Naive thymus-derived CD4-positive, alpha-beta T cell (primary cell): ENCODE results near the gene GLI3. TPM values are rescaled to one million over a fixed set of nuclear protein-coding genes. Genes with fewer than 3 reads are reported as not detected.

Experiments
- ATAC-seq: fragments of 150-1000 bp; cut with Tn5 transposase; 2 replicates; pipeline ENCODE4 v1.10.0; 2021; ENCODE audit warnings: mild to moderate bottlenecking, moderate library complexity
- CTCF ChIA-PET: fragments of 350-600 bp; sonication (Branson Sonifier 250); formaldehyde crosslinking; loops from one replicate; lab custom pipeline; 2021; ENCODE audit warnings: antibody characterized with exemption; lab: Charles Lee
- POLR2A ChIA-PET: fragments of 350-600 bp; sonication (Branson Sonifier 250); formaldehyde crosslinking; loops from one replicate; lab custom pipeline; 2021; ENCODE audit warnings: antibody characterized with exemption, inconsistent platforms; lab: Charles Lee
- DNase-seq, 9 donors: peaks; one replicate each; pipeline versions ENCODE4 v3.0.0 to v3.0.0-alpha.2; 2020 to 2022; ENCODE audit warnings: mixed read lengths in 1 of 9
- H3K27ac ChIP-seq: one replicate; pipeline ENCODE4 v1.7.0; 2013; ENCODE audit warnings: mild to moderate bottlenecking, low read depth, low read length, moderate library complexity
- H3K27me3 ChIP-seq, 2 donors: one replicate each; pipeline ENCODE4 v1.7.0; 2013; ENCODE audit warnings: low read length in 2 of 2, mild to moderate bottlenecking in 2 of 2, moderate library complexity in 2 of 2; ENCODE audit not compliant: control insufficient read depth in 2 of 2, insufficient read depth in 2 of 2
- H3K36me3 ChIP-seq, 3 experiments: 1 replicate in 2 of 3; 2 replicates in 1 of 3; pipeline ENCODE4 v1.7.0; 2013; ENCODE audit warnings: low read length in 3 of 3, mild to moderate bottlenecking in 3 of 3, moderate library complexity in 1 of 3; ENCODE audit not compliant: insufficient read depth in 3 of 3, control insufficient read depth in 2 of 3
- H3K4me1 ChIP-seq, 2 donors: one replicate each; pipeline ENCODE4 v1.7.0; 2013; ENCODE audit warnings: low read length in 2 of 2, mild to moderate bottlenecking in 2 of 2, moderate library complexity in 1 of 2; ENCODE audit not compliant: control insufficient read depth in 2 of 2, insufficient read depth in 2 of 2
- H3K4me3 ChIP-seq: 2 replicates; pipeline ENCODE4 v1.7.0; 2013; ENCODE audit warnings: mild to moderate bottlenecking, low read length
- H3K9me3 ChIP-seq, 3 experiments: 1 replicate in 2 of 3; 2 replicates in 1 of 3; pipeline ENCODE4 v1.7.0; 2013; ENCODE audit warnings: low read length in 3 of 3; ENCODE audit not compliant: control insufficient read depth in 2 of 3
- H3K27ac Mint-ChIP-seq, 9 donors: one replicate each; pipeline ENCODE4 v1.8.0; 2020 to 2022; ENCODE audit warnings: mixed read lengths in 9 of 9, mild to moderate bottlenecking in 8 of 9, moderate library complexity in 5 of 9, inconsistent platforms in 2 of 9
- H3K27me3 Mint-ChIP-seq, 5 donors: one replicate each; pipeline ENCODE4 v1.8.0; 2021 to 2022; ENCODE audit warnings: mixed read lengths in 5 of 5, mild to moderate bottlenecking in 1 of 5
- H3K36me3 Mint-ChIP-seq, 5 donors: one replicate each; pipeline ENCODE4 v1.8.0; 2020 to 2022; ENCODE audit warnings: mixed read lengths in 5 of 5, mild to moderate bottlenecking in 3 of 5, inconsistent platforms in 1 of 5
- H3K4me1 Mint-ChIP-seq, 7 donors: one replicate each; pipeline ENCODE4 v1.8.0; 2020 to 2022; ENCODE audit warnings: mixed read lengths in 7 of 7, mild to moderate bottlenecking in 3 of 7, inconsistent platforms in 1 of 7
- H3K4me3 Mint-ChIP-seq, 10 donors: one replicate each; pipeline ENCODE4 v1.8.0; 2020 to 2022; ENCODE audit warnings: mild to moderate bottlenecking in 10 of 10, mixed read lengths in 10 of 10, moderate library complexity in 6 of 10, inconsistent platforms in 2 of 10
- H3K9me3 Mint-ChIP-seq, 11 donors: one replicate each; pipeline ENCODE4 v1.8.0; 2020 to 2022; ENCODE audit warnings: mixed read lengths in 11 of 11, mild to moderate bottlenecking in 4 of 11, inconsistent platforms in 1 of 11, moderate library complexity in 1 of 11
- intact Hi-C, 2 donors: fragments of 100-400 bp; cut with micrococcal nuclease; formaldehyde crosslinking; loops; one replicate each; pipeline ENCODE4 v1.15.1; 2023
- polyA plus RNA-seq, 2 donors: library from polyadenylated mRNA; unstranded; fragments of 300-500 nt; fragmentation: Illumina TruSeq; gene quantifications; one replicate each; pipeline ENCODE4 v1.2.3, GENCODE V29; 2021
- total RNA-seq, 6 experiments: library from RNA in 5 of 6; stranded (reverse) in 5 of 6; gene quantifications; 1 replicate in 5 of 6; 2 replicates in 1 of 6; pipeline ENCODE4 v1.2.3 and lab custom pipeline; 2021 to 2026

The GLI3 gene
- total and polyA plus RNA-seq, 7 experiments from 2014 or later: 0.32 to 0.95 (median 0.54) TPM; not detected in 4

GRCh38 chr7:42135728-42136127, 101.3 kb downstream of the GLI3 start:
- DNase-seq (no peak), ATAC-seq (no peak)
- Mint-ChIP-seq H3K4me3 (no peak overlapping the region), H3K4me1 (no peaks in the 10 kb centered on the region), H3K36me3 (no peaks in the 10 kb centered on the region), H3K27ac (no peak overlapping the region), H3K27me3 (peaks cover 0 to 14% (median 0%) of the 10 kb centered on the region in 5 donors), H3K9me3 (peaks cover 0 to 5% (median 0%) of the 10 kb centered on the region in 11 donors)
- no peak overlapping the region for H3K27ac ChIP-seq
- H3K27me3 ChIP-seq: no peaks in the 10 kb centered on the region
- H3K9me3 ChIP-seq: no peaks in the 10 kb centered on the region
- intact Hi-C loops: no loop called here
- no peaks in the 10 kb centered on the region for H3K36me3 ChIP-seq
- H3K4me3 ChIP-seq: no peak overlapping the region
- H3K4me1 ChIP-seq: no peaks in the 10 kb centered on the region
- CTCF ChIA-PET: no interaction called here
- POLR2A ChIA-PET: no interaction called here

- intact Hi-C loops: no loop called here
Observed at GRCh38 chr7:42134276-42134876, 102.6 kb downstream of the GLI3 start.

GRCh38 chr7:42133321-42133720, 103.7 kb downstream of the GLI3 start:
- Histone ChIP-seq H3K4me1 (no peaks in the 10 kb centered on the region), H3K27ac (no peak overlapping the region), H3K27me3 (no peaks in the 10 kb centered on the region), H3K4me3 (no peak overlapping the region), H3K36me3 (no peaks in the 10 kb centered on the region), H3K9me3 (no peaks in the 10 kb centered on the region)
- no peaks in the 10 kb centered on the region for H3K4me1 Mint-ChIP-seq
- CTCF ChIA-PET: no interaction called here
- H3K27me3 Mint-ChIP-seq: peaks cover 0 to 12% (median 4%) of the 10 kb centered on the region in 5 donors
- H3K4me3 Mint-ChIP-seq: no peak overlapping the region
- H3K36me3 Mint-ChIP-seq: no peaks in the 10 kb centered on the region
- ATAC-seq (no peak), DNase-seq (no peak)
- POLR2A ChIA-PET: no interaction called here
- H3K9me3 Mint-ChIP-seq: peaks cover 0 to 10% (median 0%) of the 10 kb centered on the region in 11 donors
- intact Hi-C loops: no loop called here
- H3K27ac Mint-ChIP-seq: no peak overlapping the region

More at GRCh38 chr7:42134276-42134876, 102.6 kb downstream of the GLI3 start:
- Histone ChIP-seq H3K4me3 (no peak overlapping the region), H3K4me1 (no peaks in the 10 kb centered on the region), H3K27me3 (no peaks in the 10 kb centered on the region), H3K27ac (no peak overlapping the region), H3K36me3 (no peaks in the 10 kb centered on the region), H3K9me3 (no peaks in the 10 kb centered on the region)
- ChIA-PET POLR2A (no interaction called here), CTCF (no interaction called here)
- Mint-ChIP-seq H3K4me3 (no peak overlapping the region), H3K4me1 (no peaks in the 10 kb centered on the region), H3K36me3 (no peaks in the 10 kb centered on the region), H3K27ac (no peak overlapping the region), H3K27me3 (peaks cover 0 to 12% (median 4%) of the 10 kb centered on the region in 5 donors), H3K9me3 (peaks cover 0 to 10% (median 0%) of the 10 kb centered on the region in 11 donors)
- no peak for DNase-seq
- no peak for ATAC-seq

GRCh38 chr7:42128703-42129102, 108.3 kb downstream of the GLI3 start:
- no peaks in the 10 kb centered on the region for H3K27me3 ChIP-seq
- no peak overlapping the region for H3K4me3 Mint-ChIP-seq
- H3K4me1 Mint-ChIP-seq: peaks cover 0 to 6% (median 0%) of the 10 kb centered on the region in 7 donors
- H3K27me3 Mint-ChIP-seq: peaks cover 0 to 5% (median 3%) of the 10 kb centered on the region in 5 donors
- POLR2A ChIA-PET: no interaction called here
- no peaks in the 10 kb centered on the region for H3K36me3 ChIP-seq
- H3K4me3 ChIP-seq: no peak overlapping the region
- no peak overlapping the region for H3K27ac Mint-ChIP-seq
- no peak overlapping the region for H3K27ac ChIP-seq
- no peaks in the 10 kb centered on the region for H3K36me3 Mint-ChIP-seq
- H3K4me1 ChIP-seq: no peaks in the 10 kb centered on the region
- DNase-seq (peak in 1 of 9 donors; percentile 7), ATAC-seq (no peak)
- peaks cover 0 to 10% (median 0%) of the 10 kb centered on the region in 11 donors for H3K9me3 Mint-ChIP-seq
- CTCF ChIA-PET: no interaction called here
- intact Hi-C loops: loop anchor here in 1 of 2 donors (10.0 kb wide), 1 partner anchor 1706 kb away; no protein-coding TSS in a partner anchor
- no peaks in the 10 kb centered on the region for H3K9me3 ChIP-seq

GRCh38 chr7:42127232-42127622, 109.8 kb downstream of the GLI3 start:
- H3K4me3 ChIP-seq: no peak overlapping the region
- no peak overlapping the region for H3K27ac ChIP-seq
- H3K36me3 Mint-ChIP-seq: no peaks in the 10 kb centered on the region
- intact Hi-C loops: loop anchor here in 1 of 2 donors (10.0 kb wide), 1 partner anchor 1708 kb away; no protein-coding TSS in a partner anchor
- ATAC-seq (no peak), DNase-seq (no peak)
- no peaks in the 10 kb centered on the region for H3K9me3 ChIP-seq
- H3K36me3 ChIP-seq: no peaks in the 10 kb centered on the region
- H3K9me3 Mint-ChIP-seq: peaks cover 0 to 10% (median 0%) of the 10 kb centered on the region in 11 donors
- H3K4me1 Mint-ChIP-seq: peaks cover 0 to 6% (median 0%) of the 10 kb centered on the region in 7 donors
- no peak overlapping the region for H3K27ac Mint-ChIP-seq
- ChIA-PET POLR2A (no interaction called here), CTCF (no interaction called here)
- peaks cover 0 to 10% (median 3%) of the 10 kb centered on the region in 5 donors for H3K27me3 Mint-ChIP-seq
- H3K4me1 ChIP-seq: no peaks in the 10 kb centered on the region
- H3K27me3 ChIP-seq: no peaks in the 10 kb centered on the region
- no peak overlapping the region for H3K4me3 Mint-ChIP-seq

GRCh38 chr7:42126475-42127231, 110.4 kb downstream of the GLI3 start:
- ATAC-seq (no peak), DNase-seq (no peak)
- no peak overlapping the region for H3K4me3 Mint-ChIP-seq
- H3K9me3 ChIP-seq: no peaks in the 10 kb centered on the region
- intact Hi-C loops: loop anchor here in 1 of 2 donors (10.0 kb wide), 1 partner anchor 1708 kb away; no protein-coding TSS in a partner anchor
- peaks cover 0 to 10% (median 3%) of the 10 kb centered on the region in 5 donors for H3K27me3 Mint-ChIP-seq
- ChIA-PET POLR2A (no interaction called here), CTCF (no interaction called here)
- no peaks in the 10 kb centered on the region for H3K27me3 ChIP-seq
- no peaks in the 10 kb centered on the region for H3K36me3 ChIP-seq
- H3K4me3 ChIP-seq: no peak overlapping the region
- H3K27ac Mint-ChIP-seq: no peak overlapping the region
- no peaks in the 10 kb centered on the region for H3K36me3 Mint-ChIP-seq
- H3K4me1 ChIP-seq: no peaks in the 10 kb centered on the region
- H3K27ac ChIP-seq: no peak overlapping the region
- peaks cover 0 to 6% (median 0%) of the 10 kb centered on the region in 7 donors for H3K4me1 Mint-ChIP-seq
- peaks cover 0 to 10% (median 0%) of the 10 kb centered on the region in 11 donors for H3K9me3 Mint-ChIP-seq
